Measurements from ENCODE around the gene CUL4A.

Gene CUL4A

DNA sequence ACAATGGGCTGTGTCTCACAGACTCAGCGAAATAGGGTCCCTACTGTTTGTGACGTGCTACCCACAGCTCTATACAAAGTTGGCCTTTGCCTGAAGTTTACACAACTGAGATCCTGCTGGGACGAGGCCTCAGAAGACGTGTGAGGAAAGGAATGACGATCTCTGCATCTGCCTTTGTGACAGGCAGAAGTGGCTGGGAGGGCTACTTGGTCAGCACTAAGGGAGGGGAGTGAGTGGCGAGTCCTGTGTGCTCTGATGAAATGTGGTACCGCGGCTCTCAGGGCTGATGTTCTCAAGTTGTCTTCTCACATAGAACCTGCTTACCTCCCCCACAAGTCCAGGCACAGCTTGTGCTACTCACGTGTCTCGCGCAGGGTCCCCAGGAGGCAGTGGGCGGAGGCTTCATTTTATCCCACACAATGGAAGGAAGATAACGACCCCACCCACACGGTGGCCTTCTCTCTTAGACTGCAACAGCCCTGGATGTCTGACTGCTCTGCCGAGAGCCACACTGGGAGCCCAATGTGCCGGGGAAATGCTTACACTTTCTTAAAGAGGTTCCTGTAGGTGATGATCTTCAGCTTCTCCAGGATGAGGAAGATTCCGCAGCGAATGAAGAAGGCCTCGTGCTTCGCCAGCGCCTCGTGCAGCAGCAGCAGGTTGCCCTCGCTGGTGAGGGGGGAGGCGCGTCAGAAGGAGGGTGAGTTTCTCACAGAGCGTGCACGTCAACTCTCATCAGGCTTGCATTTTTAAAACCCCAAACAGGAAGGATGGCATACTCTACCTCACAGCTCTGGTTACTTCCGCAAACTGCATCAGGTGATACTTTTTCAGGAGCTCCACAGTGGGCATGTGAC, 29.8 kb upstream of the CUL4A start:
- DNase-seq (ENCODE audit: low spot score): no peak

DNA sequence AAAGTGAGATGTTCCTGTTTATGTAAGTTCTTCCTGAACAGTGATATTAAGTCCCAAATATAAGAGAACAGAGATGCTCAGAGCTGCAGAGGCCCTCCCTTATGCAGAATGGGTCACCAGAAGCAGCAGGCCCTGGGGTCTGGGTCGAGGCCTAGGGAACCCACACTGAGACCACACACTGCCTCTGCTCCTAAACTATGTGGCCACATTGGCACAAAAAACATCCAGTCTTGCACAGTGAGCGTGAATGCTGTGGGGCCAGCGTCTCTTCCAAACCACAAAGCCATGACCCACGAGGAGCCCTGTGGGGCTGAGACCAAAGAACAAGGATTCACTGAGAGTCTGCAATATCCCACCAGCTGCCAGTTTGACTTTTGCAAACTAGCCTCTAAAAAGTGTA, 27.4 kb upstream of the CUL4A start:
- no peak for DNase-seq (ENCODE audit: low spot score)

DNA sequence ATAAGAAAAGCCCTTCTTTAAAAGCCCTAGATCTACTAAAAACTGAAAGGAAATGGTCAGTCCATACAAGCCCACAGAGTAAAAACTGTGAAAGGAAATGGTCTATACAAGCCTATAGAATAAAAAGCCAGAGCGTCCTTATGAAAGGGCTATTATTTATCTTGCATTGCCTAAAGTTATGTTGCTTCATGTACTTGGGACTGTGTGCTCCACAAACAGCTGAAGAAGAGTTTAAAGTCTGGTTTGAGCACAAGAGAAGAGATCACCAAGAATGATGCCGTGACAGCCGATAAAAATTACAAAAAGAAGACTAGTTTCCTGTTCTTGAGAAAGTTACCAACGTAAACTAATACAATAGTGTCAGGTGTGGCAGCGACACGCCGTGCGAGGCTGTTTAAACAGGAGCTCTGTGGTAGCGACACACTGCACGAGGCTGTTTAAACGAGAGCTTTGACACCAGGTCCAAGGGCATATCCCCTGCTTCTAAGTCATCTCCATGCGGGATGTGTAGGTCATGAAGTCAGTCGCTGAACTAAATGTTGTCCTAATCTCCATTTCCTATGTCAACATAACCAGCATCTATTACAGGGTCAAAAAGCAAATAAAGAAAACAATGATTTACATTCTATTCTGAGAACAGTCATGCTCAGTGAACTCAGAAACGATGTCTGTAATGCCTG, 25.8 kb upstream of the CUL4A start:
- no peak for DNase-seq (ENCODE audit: low spot score)

DNA sequence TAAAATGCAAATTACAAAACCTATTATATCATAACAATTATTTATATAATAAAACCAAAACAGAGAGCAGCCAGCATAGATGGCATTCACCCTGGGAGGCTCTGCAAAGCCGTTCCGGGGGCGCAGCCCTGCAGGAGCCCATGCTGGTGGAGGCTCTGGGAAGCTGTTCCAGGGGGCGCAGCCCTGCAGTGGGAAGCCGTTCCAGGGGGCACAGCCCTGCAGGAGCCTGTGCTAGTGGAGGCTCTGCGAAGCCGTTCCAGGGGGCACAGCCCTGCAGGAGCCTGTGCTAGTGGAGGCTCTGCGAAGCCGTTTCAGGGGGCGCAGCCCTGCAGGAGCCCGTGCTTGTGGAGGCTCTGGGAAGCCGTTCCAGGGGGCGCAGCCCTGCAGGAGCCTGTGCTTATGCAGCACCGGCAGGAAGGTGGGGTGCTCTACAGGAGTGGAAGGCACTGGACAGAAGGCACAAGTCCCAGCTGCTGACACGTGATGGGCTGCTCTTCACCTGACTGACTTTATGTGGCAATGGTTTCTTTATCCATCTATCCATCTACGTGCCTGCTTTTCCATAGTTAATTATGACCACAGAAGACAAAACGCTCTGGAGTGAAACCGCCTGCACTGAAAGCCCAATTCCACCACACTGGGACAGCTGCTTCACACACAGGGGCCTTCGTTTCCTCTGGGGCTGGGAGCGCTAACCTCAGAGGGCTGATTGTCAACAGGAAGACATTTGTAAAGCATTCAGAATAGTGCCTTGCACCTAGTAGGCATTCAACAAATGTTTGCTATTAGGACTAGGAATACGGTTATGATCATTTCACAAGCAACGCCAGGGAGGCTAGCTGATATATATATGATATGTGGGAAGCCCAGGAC, 24.6 kb upstream of the CUL4A start:
- no peak for DNase-seq (ENCODE audit: low spot score)

DNA sequence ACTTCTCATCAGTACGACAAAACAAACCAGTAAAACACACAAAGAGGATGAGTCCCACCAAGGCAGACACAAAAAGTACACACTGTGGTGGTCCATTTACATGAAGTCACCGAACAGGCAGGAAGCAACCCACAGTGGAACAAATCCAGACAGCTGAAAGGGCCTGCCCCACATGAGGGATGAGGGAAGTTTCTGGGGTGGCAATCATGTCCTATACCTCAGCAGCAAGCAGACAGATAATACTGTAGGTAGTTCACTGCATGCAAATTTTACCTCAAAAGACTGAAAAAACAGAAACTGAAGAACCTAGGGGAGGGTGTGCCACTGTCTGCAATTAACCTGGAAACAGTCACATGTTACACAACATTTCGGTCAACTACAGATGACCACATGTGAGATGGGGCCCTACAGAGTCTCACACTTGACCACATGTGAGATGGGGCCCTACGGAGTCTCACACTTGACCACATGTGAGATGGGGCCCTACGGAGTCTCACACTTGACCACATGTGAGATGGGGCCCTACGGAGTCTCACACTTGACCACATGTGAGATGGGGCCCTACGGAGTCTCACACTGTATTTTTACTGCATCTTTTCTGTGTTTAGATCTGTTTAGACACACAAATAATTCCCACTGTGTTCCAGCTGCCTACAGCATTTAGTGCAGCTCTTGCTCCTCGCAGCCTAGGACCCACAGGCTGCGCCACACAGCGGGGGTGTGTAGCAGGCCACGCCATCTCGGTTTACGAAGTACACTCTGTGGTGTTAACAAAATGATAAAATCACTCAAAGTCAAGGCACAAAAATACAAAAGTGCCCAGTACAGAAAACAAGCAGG, 23.1 kb upstream of the CUL4A start:
- no peak for DNase-seq (ENCODE audit: low spot score)

DNA sequence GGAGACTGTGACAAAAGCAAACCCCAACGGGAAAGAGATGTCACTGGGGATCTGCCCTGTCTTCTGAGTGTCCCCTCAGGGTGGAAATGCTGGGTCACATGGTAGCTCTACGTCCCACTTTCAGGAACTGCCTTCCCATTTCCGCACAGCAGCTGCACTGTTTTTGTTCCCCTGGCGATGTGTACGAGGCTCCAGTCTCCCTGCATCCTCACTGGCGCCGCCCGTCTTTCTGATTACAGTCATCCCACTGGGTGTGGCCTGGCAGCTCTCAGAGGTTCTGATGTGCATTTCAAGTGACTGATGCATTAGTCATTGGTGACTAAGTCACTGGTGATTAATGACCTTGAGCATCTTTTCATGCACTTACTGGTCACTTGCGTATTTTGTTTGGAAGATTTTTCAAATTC, 22.1 kb upstream of the CUL4A start:
- DNase-seq (ENCODE audit: low spot score): no peak

DNA sequence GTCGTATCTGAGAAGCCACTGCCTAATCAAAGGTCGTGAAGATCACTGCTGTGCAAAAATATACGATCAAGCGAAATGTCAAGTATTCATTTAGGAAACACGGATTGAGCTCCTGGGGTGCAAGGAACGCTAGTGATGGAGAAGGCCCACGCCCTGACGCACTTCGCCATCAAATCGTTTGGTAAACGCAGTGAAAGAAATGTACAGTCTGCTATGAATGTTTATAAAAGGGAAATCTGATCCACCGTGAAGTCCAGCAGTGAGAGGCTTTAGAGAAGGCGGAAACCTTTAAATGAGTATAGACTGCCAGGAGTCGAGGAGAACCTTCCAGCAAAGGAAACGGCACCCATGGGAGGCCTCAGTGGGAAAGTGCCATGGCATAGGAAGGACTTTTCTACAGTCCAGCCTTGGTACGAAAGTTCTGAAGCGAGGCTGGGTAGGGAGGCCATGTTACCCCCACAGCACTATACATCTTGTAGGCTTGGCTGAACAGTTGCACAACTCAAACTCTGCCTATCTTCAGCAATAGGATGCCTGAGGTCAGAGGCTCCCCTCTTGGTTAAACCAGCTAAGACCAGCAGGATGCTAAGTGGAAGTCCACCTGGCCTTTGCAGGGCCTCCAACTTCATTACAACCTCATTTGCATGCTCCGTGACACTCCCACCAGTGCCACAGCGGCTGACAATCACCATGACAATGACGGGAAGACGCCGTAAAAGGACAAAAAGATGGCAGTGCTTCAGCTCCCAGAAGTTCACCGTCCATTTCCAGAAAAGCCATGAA, 21.3 kb upstream of the CUL4A start:
- no peak for DNase-seq (ENCODE audit: low spot score)

DNA sequence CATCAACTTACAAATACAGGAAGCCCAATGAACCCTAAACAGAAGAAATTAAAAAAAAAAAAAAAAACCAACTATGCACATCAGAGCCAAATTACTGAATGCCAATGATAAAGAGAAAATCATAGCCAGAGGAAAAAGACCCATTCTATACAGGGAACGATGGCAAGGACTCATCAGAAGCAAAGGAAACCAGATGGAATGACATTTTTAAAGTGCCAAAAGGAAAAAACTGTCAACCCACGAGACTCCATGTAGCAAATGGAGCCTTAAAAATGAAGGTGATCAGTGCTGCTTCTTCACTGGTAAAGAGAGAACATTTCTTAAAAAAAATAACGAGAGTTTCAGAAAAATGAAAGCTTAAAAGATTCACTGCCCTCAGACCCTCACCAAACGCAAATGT, 19.2 kb upstream of the CUL4A start:
- no peak for DNase-seq (ENCODE audit: low spot score)

DNA sequence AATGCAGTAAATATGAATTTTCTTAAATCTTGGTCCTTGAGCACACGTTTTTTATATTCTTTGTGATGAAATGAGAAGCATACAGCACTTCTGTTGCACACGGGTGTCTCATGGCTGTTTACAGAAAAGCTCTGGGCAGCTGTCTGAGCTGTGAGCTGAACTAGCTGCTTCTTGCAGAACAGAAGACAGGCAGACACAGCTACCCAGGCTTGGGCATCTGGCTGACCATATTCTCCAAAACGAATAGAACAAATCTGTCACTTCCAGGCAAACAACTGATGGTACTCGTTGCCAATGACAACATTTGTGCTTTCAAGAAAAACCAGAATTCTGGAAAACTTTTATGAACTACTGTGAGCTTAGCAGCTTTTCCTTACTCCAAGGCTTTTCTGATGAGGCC, 17.1 kb upstream of the CUL4A start:
- no peak for DNase-seq (ENCODE audit: low spot score)

DNA sequence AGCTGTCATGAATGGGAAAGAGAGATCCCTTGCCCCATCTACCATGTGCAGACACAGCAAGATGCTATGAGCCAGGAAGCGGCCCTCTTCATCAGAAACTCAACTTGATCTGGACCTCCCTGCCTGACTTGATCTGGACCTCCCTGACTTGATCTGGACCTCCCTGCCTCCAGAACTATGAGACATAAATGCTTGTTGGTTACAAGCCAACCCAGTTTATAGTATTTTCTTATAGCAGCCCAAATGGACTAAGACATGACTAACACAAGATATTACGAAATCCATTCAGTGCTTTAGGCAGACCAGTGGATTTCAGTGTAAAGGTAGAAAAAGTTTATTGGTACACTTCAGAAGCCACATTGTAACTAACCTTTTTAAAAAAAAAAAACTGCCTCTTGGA, 16.5 kb upstream of the CUL4A start:
- no peak for DNase-seq (ENCODE audit: low spot score)

DNA sequence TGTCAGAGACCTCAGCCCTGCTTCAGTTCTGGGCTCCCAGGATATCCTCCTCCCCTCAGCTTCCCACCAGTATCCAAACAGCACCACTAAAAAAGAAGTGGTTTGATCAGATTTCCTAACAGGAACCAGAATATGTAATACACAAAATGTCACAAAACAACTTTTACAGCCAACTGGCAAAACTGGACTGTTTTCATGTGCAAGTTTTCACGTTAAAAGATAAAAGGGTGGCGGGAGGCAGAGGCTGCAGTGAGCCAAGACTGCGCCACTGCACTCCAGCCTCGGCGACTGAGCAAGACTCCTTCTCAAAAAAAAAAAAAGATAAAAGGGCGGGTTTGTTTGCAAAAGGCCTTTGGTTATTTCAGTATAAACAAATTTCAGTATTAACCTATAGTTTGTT, 14.1 kb upstream of the CUL4A start:
- no peak for DNase-seq (ENCODE audit: low spot score)

DNA sequence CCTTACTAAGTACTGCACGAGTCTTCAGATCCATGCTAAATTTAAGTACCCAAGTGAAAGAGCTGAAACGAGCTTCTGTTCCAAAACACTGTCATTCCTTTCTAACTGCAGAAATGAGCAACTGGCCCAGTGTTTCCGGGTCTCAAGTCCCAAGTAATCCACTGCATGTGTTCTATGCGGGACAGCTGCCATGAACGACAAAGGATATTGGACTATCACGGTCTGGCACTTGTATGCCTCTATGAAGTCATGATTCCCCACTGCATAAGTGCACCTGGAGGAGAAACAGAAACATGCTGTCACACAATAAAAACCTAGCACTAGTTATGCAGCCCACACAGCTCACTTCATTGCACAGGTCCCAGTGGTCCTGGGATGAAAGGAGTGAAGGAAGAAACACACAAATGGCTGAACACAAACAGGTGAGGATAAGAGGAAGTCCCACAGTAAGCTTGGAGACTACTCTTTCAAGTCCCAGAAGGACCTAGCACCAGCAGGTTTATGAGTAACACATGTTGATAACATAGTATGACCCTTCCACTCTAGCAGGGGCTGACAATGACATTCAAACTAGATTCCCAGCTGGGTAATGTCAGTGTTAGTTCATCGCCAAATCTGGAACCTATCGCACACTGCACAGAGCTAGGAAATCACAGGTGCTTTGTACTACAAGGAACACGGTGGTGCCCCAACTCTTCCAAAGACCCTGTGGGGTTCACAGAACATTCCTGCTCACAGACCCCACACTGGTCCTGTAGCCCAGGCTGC, 12.3 kb upstream of the CUL4A start:
- DNase-seq (ENCODE audit: low spot score): no peak

DNA sequence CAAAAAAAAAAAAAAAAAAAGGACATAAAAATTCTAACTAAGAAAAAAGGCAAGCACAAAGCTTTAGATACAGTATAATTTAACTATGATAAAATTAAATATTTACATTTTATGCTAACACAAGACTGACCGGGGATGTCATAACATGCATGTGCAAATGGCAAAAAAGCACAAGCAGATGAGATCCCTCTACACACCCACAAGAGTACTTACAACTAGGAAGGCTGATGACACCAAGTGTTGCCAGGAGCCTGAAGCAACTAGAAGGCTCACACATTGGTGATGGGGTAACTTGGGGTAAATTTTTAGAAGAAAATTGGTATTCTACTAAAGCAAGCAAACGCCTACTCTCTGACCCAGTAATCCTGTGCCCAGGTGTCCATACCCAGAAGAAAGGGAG, 7.6 kb upstream of the CUL4A start:
- DNase-seq (ENCODE audit: low spot score): no peak

DNA sequence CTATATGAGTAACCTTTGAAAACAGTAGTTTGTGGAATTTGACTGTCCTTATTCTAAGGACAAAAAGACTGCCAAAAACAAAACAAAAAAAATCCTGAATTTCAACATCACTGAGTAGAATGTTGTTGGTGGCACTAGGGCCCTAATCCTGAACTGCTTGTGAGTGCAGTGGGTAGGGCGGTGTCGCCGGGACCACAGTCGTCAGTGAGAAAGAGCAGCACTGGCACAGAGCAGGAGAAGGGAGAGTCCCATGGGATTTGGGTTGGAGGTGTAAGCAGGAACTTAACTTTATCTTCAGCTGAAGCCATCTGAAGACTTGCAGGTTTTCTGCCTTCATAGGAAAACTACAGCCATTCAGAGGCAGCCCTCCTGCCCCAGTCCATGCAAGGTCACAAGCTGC, 6.5 kb upstream of the CUL4A start:
- no peak for DNase-seq (ENCODE audit: low spot score)

DNA sequence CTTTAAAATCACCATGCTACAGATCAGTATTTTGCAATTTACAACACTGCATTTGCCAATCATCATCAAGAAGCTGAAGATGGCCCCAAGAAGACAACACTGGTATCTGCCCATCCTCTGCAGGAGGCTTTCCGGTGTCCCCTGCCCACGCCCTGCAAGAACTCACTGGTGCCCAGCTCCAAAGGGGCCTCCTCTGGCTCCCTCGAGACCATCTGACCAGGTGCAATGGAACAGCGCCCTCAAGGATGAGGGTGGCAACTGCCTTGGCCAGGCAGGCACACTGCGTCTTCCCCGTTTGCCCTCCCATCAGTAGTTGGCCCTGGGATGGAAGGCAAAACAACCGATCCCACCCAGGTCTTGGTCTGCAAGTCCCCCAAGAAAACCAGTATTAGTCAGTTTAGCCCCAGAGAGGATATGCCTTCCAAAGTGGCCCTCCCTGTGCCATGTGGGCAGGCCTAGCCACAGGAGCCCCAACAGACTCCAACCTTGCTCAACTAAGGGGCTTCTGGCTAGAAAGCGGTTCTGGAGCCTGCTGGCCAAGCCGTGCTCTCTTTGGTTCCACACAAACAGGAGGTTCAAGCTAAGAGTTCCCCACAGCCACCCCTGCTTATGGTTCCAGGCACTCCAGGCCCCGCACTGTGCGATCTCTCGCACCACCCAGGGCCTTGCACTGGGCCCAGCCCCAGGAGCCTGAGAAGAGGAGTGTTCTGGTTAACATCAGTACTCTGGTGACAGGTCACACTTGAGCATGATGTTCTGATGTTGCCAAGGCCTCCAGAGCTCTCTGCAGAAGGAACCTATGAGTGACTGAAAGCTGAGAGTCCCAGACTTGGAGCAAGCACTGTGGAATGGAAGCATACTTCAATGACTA, 5.7 kb upstream of the CUL4A start:
- DNase-seq (ENCODE audit: low spot score): no peak

DNA sequence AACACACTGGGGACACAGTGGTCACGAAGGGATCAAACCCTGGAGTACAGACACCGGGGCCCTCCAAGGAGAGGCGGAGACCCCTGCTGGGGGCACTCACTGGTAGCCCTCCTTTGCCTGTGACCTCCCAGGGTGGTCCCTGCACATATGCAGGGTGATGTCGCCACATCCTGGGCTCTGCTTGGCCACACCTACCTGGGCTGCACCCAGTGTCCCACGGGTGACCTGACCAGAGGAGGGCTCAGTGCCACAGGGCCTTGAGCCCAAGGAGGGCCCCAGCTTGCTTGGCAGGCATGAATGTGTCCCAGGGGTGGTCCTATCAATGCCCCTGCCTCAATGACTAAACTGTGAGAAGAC, 5.1 kb upstream of the CUL4A start:
- DNase-seq (ENCODE audit: low spot score): no peak

DNA sequence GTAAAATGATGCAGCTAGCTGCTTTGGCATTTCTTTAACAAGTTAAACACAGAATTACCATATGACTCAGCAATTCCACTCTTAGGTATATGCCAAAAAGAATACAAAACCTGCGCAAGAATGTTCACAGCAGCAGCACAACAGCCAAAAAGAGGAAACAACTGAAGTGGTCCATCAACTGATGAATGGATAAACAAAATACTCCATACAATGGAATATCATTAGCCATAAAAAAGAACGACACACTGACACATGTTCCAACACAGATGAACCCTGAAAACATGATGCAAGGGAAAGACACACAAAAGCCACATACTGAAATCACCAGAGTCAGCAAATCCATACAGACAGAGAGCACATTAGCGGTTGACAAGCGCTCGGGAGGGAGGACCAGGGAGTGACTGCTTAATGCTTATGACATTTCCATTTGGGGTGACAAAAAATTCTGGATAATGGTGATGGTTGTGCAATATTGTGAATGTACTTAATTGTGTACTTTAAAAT, 3.9 kb upstream of the CUL4A start:
- DNase-seq (ENCODE audit: low spot score): no peak

DNA sequence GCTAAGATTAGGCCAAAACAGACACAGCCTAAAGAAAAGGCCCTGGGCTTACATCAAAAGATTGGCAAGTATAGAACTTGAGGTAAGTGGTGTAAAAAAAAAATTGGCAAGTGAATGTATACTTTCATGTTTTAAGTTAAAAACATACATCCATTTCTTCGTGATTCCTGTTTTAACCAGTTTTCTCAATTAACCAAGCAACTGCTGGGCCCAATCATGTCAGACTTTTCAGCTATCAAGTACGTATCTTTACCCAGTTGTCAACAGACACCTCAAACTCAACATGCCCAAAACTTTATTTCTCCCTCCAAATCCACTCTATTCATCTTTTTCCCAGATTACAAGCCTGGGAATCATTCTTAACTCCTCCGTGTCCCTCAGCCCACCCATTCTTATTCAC, 2.0 kb upstream of the CUL4A start:
- no peak for DNase-seq (ENCODE audit: low spot score)

DNA sequence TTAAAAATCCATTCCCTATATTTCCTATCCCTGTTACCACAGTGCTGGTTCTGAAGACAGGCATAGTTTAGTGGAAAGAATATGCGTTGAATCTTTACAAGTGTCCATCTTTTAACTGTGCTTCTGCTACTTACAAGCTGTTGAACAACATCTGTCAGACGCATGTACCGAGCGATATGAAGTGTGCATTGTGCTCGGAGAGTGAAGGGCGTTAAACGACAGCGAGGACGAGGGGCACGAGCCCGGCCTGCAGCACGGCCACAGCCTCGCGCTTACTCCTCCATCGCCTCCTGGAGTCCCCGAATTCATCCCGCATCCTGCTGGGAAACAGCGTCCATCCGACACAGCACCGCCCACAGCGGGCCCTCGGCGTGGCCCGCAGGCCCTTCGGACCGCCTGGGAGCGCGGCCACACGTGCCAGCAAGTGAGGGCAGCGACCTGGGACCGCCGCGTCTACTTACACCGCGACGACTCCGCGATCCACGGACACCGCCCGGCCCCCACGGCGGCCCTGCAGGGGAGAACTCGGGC, 1.5 kb upstream of the CUL4A start:
- peak; percentile 67 for DNase-seq (ENCODE audit: low spot score)
